Activated T-helper 1 cell treated with anti-CD3 and anti-CD28 coated beads, Interleukin-12 subunit alpha, Interleukin-12 subunit beta, Interleukin-2, Interleukin-4 antibody, amounts not matched to agents 30 ng/mL and 10 ng/mL and 1 ng/mL, durations not matched to agents 14 hours and 24 hours and 36 hours (primary cell): ENCODE data around the gene AKR1C2. TPM values are rescaled to one million over a fixed set of nuclear protein-coding genes. Genes with fewer than 3 reads are reported as not detected.
"Not testable (repeated sequence)": the region's sequence is repeated elsewhere in the genome, so short reads cannot be mapped to it uniquely, and the experiment has no call there.

ENCODE experiments used
- DNase-seq: peaks from one replicate; pipeline ENCODE4 v3.0.0; 2021; ENCODE audit warnings: low spot score
- H3K27ac Mint-ChIP-seq: one replicate; pipeline ENCODE4 v1.8.0; 2021; ENCODE audit warnings: mild to moderate bottlenecking, mixed read lengths
- H3K27me3 Mint-ChIP-seq: one replicate; pipeline ENCODE4 v1.8.0; 2022; ENCODE audit warnings: mild to moderate bottlenecking, moderate library complexity, mixed read lengths; ENCODE audit not compliant: insufficient read depth
- H3K36me3 Mint-ChIP-seq: one replicate; pipeline ENCODE4 v1.8.0; 2021; ENCODE audit warnings: low read depth, mixed read lengths
- H3K4me1 Mint-ChIP-seq: one replicate; pipeline ENCODE4 v1.8.0; 2021; ENCODE audit warnings: low read depth, mixed read lengths
- H3K4me3 Mint-ChIP-seq: one replicate; pipeline ENCODE4 v1.8.0; 2021; ENCODE audit warnings: mild to moderate bottlenecking, moderate library complexity, mixed read lengths
- H3K9me3 Mint-ChIP-seq: one replicate; pipeline ENCODE4 v1.8.0; 2021; ENCODE audit warnings: mixed read lengths
- intact Hi-C: fragments of 100-400 bp; cut with micrococcal nuclease; formaldehyde crosslinking; loops from one replicate; pipeline ENCODE4 v1.15.1; 2024
- total RNA-seq: library from RNA; stranded (reverse); gene quantifications from 2 replicates; pipeline ENCODE4 v1.2.3, GENCODE V29; 2022

The AKR1C2 gene
- total RNA-seq, 1 donor from 2014 or later: not detected

DNA sequence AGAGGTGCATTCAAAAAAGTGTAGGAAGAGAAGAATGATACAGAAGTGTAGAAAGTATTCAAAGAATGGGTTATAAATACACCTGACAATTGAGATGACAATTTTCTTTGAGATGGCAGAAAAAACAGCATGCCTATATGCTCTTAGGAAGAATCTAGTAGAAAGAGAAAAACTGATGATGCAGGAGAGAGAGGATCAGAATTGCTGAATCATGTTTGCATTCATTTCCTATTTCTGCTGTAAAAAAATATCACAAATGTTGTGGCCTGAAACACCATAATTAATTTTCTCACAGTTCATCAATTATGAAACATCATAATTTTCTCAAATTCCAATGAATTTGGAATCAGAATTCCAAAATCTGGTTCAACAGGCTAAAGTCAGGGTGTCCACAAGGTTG, 50.3 kb downstream of the AKR1C2 start:
- Mint-ChIP-seq H3K27ac (no peak overlapping the region), H3K36me3 (no peaks in the 10 kb centered on the region), H3K4me3 (no peak overlapping the region), H3K27me3 (no peaks in the 10 kb centered on the region), H3K4me1 (no peaks in the 10 kb centered on the region), H3K9me3 (no peaks in the 10 kb centered on the region)
- DNase-seq: no peak
- intact Hi-C loops: no loop called here

DNA sequence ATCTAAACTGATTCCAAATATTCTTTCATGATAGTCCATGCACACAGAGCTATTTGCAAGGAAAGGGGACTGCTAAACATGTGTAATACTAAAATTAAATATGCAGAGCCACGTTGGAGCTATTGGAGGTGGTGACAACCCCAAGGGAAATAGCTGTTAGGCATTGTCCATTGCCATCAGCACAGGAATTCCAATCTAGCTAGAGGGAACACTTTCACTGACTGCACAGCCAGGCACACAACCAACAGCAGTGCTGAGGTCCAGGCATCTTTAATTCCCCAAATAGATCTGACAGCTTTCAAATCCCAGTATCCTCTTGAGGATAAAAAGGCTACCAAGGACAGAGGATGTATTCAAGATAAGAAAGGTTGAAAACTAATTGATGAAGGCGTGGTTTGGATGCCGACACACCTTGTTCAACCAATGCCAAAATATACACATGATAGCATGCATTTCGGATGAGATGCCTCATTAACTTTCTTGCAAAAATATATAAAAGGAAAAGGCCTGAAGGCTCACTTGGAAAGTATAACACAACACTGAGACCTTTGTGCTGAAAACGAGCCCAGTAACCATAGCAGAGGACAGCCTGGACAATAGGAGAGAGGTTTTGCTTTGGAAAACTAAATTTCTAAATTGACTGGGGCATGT, 52.0 kb downstream of the AKR1C2 start:
- H3K36me3 Mint-ChIP-seq, DNase-seq, H3K9me3 Mint-ChIP-seq, intact Hi-C loops, H3K27ac Mint-ChIP-seq, H3K27me3 Mint-ChIP-seq, H3K4me3 Mint-ChIP-seq, H3K4me1 Mint-ChIP-seq: not testable (repeated sequence)

DNA sequence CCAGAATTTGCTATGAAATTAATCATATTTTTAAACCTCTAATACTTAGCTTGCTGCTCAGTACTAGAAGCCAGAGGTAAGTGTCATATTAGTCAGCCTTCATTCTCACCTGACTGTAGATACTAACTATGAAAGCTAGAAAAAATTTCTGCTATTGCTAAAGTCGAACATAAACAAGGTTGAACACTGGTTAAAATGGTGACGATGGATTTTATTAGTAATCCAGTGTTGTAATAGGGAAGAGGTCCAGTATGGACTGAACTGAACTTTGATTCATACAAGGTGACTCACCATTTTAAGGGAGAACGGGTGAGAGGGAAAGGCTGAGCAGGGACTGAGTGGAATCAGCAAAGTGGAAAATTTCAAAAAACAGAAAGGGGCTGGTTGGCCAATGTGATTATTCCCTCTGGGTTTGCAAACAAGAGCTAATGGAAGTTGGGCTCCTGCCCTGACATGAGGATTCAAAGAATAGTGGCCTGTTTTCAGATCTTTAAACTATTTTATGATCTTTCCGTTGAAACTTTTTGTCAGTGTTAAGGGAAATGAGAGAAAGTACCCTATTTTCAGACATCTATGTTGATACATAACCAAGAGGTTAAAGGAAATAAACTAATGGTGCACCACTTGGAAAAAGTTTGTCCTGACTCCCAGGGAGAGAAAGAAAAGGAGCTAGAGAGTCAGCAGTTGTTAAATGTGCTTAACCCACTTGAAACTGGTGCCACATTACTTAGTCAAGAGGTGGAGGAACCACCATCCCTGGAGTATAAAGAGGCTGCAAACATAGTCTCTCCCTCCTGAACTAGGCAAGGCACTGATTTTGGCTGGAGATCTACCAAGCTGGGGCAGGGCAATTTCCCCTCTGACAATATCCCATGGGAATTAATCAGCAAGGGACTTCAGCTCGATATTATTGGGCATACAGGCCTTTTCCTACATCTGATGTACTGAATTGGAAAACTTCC, 55.7 kb downstream of the AKR1C2 start:
- H3K27me3 Mint-ChIP-seq: no peaks in the 10 kb centered on the region
- H3K4me1 Mint-ChIP-seq: no peaks in the 10 kb centered on the region
- H3K9me3 Mint-ChIP-seq: no peaks in the 10 kb centered on the region
- no peak for DNase-seq
- no peak overlapping the region for H3K4me3 Mint-ChIP-seq
- intact Hi-C loops: no loop called here
- no peak overlapping the region for H3K27ac Mint-ChIP-seq
- no peaks in the 10 kb centered on the region for H3K36me3 Mint-ChIP-seq

DNA sequence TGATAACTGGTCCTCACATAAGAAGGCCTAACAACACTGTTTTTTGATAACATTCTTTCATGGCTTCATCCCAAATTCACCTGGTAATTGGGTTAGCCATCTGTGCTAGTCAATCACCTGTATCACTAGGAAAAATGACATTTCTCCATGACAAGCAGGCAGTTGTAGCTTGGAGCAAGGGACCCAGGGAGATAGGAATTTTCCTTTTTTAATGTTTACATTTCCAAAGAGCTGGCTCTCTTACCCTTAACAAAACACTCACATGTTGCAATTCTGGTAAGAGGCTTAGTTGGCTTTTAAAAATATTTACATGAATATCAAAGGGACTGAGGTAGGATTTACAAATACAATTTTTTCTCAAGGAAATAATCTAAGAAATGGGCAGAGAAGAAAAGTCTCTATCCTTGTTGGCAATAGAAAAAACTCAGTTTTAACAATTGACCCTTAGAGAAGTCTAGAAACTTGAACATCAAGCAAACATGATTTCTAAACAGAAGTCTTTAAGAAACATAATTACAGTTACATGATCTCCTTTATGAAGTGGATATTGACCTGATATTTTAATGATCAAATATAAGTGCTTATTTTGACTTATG, 56.5 kb downstream of the AKR1C2 start:
- Mint-ChIP-seq H3K9me3 (no peaks in the 10 kb centered on the region), H3K27me3 (no peaks in the 10 kb centered on the region), H3K4me1 (no peaks in the 10 kb centered on the region), H3K4me3 (no peak overlapping the region), H3K36me3 (no peaks in the 10 kb centered on the region), H3K27ac (no peak overlapping the region)
- intact Hi-C loops: no loop called here
- DNase-seq: no peak

DNA sequence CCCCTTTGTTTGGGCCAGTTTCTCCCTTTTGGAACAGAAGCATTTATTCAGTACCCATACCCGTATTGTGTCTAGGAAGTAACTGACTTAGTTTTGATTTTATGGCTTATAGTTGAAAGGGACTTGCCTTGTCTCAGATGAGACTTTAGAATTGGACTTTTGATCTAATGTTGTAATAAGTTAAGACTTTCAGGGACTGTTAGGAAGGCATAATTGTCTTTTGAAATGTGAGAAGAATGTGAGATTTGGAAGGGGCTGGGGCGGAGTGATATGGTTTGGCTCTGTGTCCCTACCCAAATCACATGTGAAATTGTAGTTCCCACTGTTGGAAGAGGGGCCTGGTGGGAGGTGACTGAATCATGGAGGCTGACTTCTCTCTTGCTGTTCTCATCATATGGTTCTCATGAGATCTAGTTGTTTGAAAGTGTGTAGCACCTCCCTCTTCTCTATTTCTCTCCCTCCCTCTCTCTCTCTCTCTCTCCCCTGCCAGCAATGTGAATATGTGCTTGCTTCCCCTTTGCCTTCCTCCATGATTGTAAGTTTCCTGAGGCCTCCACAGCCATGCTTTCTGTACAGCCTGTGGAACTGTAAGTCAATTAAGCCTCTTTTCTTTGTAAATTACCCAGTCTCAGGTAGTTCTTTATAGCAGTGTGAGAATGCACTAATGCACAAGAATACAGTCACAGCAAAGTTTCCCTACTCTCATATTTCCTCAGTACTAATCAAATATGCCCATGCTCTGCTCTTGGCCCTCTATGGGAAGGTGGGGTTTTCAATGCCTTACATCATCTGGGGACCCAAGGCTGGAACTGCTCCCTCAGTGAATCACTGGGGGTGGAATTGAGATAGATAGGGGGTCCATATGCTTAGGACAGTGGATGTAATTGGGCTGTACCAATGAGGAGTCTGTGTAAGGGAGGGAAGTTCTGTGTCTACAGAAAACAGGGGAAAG, 57.6 kb downstream of the AKR1C2 start:
- Mint-ChIP-seq H3K4me3 (no peak overlapping the region), H3K9me3 (no peaks in the 10 kb centered on the region), H3K4me1 (no peaks in the 10 kb centered on the region), H3K27me3 (no peaks in the 10 kb centered on the region), H3K36me3 (no peaks in the 10 kb centered on the region), H3K27ac (no peak overlapping the region)
- intact Hi-C loops: no loop called here
- no peak for DNase-seq

DNA sequence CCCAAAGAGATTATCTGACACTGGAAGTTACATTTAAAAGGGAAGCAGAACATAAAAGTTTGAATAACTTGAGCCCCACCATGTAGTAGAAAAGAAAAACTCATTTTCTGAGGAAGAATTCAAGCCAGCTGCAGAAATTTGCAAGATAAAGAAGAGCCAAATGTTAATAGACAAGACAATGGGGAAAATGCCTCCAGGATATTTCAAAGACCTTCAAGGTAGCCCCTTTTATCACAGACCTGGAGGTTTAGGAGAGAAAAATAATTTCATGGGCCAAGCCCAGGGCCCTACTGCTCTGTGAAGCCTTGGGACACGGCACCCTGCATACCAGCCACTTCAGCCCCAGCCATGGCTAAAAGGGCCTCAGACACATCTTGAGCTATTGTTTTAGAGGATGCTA, 58.8 kb downstream of the AKR1C2 start:
- Mint-ChIP-seq H3K27ac (no peak overlapping the region), H3K9me3 (no peaks in the 10 kb centered on the region), H3K4me1 (no peaks in the 10 kb centered on the region), H3K4me3 (no peak overlapping the region), H3K27me3 (no peaks in the 10 kb centered on the region), H3K36me3 (no peaks in the 10 kb centered on the region)
- DNase-seq: no peak
- intact Hi-C loops: no loop called here

DNA sequence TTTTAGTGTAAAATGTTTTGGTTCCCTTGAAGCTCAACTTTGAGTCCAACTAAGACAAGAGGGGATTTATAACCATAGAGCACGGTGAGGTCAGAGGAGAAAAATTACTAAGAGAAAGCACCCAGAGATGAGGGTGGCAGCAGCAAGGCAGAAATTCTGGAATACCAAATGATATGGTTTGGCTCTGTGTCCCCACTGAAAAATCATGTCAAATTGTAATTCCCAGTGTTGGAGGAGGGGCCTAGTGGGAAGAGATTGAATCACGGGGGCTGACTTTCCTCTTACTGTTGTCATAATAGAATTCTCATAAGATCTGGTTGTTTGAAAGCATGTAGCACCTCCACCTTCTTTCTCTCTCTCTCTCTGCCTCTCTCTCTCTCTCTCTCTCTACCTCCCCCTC, 59.8 kb downstream of the AKR1C2 start:
- H3K4me1 Mint-ChIP-seq: no peaks in the 10 kb centered on the region

DNA sequence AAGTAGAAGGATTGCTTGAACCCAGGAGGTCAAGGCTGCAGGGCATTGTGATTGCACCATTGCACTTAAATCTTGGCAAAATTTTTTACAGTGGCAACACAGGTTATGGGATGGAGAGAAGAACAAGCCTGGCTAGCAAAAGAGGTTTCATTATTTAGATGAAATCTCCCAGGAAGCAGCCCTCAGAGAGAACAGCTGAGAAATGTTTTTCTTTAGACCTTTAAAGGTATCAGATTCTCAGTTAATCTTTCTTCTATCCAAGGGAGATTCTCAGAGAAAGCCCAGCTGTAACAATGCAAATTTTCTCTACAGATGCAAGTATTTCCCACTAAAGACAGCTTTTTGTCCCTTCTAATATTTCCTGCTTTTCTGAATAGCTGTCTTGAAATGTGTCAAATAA, 60.2 kb downstream of the AKR1C2 start:
- H3K4me1 Mint-ChIP-seq, H3K27me3 Mint-ChIP-seq, H3K4me3 Mint-ChIP-seq, intact Hi-C loops, H3K9me3 Mint-ChIP-seq, H3K36me3 Mint-ChIP-seq, H3K27ac Mint-ChIP-seq, DNase-seq: not testable (repeated sequence)

More for the DNA sequence above, 59.8 kb downstream of the AKR1C2 start:
- H3K27ac Mint-ChIP-seq: no peak overlapping the region
- no peak for DNase-seq
- no peaks in the 10 kb centered on the region for H3K27me3 Mint-ChIP-seq
- H3K9me3 Mint-ChIP-seq: no peaks in the 10 kb centered on the region
- no peaks in the 10 kb centered on the region for H3K36me3 Mint-ChIP-seq
- H3K4me3 Mint-ChIP-seq: no peak overlapping the region
- intact Hi-C loops: no loop called here

DNA sequence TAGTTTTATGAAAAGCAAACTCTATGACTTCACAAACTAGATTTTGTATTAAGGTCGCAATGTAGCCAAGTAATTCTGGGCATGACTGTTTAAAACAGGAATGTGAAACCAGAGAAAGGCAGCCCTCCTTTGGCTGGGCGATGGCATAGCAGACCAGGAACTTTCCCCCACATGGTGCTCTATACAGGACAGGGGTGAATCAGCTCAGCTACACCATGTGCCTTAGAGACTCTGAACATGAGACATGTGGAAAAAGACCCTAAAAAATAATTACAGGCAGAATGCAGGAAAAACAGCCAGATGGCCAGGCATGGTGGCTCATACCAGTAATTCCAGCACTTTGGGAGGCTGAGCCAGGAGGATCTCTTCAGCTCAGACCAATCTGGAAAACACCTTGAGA, 60.7 kb downstream of the AKR1C2 start:
- not testable (repeated sequence) for H3K27me3 Mint-ChIP-seq, H3K27ac Mint-ChIP-seq, H3K4me1 Mint-ChIP-seq

DNA sequence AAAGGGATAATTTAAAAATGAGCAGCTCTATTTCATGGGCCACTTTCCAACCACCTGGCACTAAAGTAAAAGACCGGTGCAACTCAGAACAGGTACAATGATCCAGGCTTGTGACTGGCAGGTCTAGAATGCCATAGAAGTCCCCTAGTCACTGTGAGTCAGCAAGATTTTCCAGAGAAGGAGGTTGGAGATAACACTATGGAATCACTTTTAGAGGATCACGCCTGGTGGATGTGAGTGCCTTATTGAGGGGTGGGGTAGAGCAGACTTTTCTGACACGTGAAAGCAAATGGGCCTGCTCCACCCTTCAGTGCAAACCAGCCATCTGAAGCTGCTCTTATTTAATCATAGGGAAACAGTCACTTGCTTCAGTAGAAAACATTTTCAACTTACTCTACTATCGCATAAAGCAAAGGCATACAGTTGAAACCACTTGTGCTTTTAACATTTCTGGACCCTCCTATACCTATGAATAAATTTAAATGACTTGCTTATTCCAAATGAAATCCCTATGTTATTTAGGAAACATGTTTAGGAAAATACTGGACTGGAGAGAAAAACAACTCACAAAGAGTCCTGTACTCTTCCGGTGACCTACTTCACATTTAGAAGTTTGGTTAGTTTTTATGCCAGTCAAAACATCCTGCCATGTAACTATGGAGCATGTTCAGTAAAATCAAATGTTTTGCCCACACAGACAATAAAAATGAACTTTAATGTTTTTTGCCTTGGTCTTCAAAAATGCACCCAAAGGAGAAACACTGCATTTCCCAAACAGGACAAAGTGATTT, 61.9 kb downstream of the AKR1C2 start:
- H3K36me3 Mint-ChIP-seq: no peaks in the 10 kb centered on the region
- H3K9me3 Mint-ChIP-seq: no peaks in the 10 kb centered on the region
- intact Hi-C loops: no loop called here
- no peak overlapping the region for H3K27ac Mint-ChIP-seq
- H3K4me1 Mint-ChIP-seq: no peaks in the 10 kb centered on the region
- H3K4me3 Mint-ChIP-seq: no peak overlapping the region
- no peak for DNase-seq
- no peaks in the 10 kb centered on the region for H3K27me3 Mint-ChIP-seq

More for the DNA sequence above, 60.7 kb downstream of the AKR1C2 start:
- intact Hi-C loops, H3K36me3 Mint-ChIP-seq, H3K4me3 Mint-ChIP-seq, DNase-seq, H3K9me3 Mint-ChIP-seq: not testable (repeated sequence)

DNA sequence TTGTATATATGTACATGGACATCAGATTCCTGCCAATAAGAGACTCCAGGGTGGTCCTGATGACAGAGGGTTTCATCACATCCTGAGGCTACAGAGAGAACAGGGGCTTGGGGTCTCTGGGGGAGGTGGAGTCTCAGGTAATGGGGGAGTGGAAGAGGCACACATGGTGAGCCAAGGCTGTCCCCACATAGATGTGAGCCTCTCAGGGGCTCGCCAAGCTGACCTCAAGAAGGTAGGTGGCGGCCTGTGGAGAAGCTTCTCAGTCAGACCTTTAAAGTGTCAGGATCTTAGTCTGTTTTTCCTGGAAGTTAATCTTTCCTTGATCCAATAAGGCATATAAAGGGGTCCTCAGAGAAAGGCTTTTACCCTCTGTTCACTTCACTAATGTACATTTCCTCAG, 62.7 kb downstream of the AKR1C2 start:
- H3K9me3 Mint-ChIP-seq, intact Hi-C loops, H3K4me1 Mint-ChIP-seq, H3K4me3 Mint-ChIP-seq, DNase-seq, H3K27me3 Mint-ChIP-seq, H3K27ac Mint-ChIP-seq, H3K36me3 Mint-ChIP-seq: not testable (repeated sequence)

DNA sequence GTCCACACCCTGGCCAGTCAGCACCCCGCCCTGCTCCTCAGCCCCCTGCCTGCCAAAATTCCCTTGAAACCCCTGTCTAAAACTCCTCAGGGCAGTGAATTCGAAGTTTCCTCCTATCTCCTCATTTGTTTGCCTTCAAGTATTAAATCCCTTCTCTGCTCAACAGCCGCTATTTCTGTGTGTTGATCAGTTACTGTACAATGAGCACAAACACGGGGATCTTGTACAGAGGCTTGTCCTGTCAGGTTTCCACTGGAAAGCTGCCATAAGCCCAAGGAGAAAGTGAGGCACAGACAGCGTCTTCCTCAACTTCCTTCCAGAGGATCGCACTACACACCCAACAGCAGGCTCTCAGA, 63.6 kb downstream of the AKR1C2 start:
- intact Hi-C loops, H3K27ac Mint-ChIP-seq, H3K27me3 Mint-ChIP-seq, H3K36me3 Mint-ChIP-seq, H3K9me3 Mint-ChIP-seq, H3K4me1 Mint-ChIP-seq, H3K4me3 Mint-ChIP-seq, DNase-seq: not testable (repeated sequence)
